ENCODE results near the gene AGBL1.

AGBL1 gene

GRCh38 chr15:86061581-86061980 is 18.1 kb upstream of the AGBL1 start:
- H3K36me3 ChIP-seq (ENCODE audit: control insufficient read depth in 1 of 2, insufficient read depth in 2 of 2, low read depth in 1 of 2, low read length in 2 of 2): no peaks in the 10 kb centered on the region
- H3K23ac ChIP-seq (ENCODE audit: low read length in 2 of 2): no peak overlapping the region
- WGBS: 91% methylated on average over 12 of the region's 12 CpGs
- H2BK15ac ChIP-seq (ENCODE audit: low read depth, poor library complexity, severe bottlenecking): no peak overlapping the region
- H3K27me3 ChIP-seq (ENCODE audit: control insufficient read depth in 1 of 2, insufficient read depth in 1 of 2, low read length in 2 of 2): peaks cover 0 to 6% of the 10 kb centered on the region in 2 experiments
- H2BK120ac ChIP-seq (ENCODE audit: low read depth, low read length): no peak overlapping the region
- H2BK12ac ChIP-seq (ENCODE audit: low read length in 2 of 2): no peak overlapping the region
- H3K4me2 ChIP-seq (ENCODE audit: low read length, poor library complexity, severe bottlenecking): no peak overlapping the region
- H3K4me1 ChIP-seq (ENCODE audit: control insufficient read depth, insufficient read depth, low read depth, low read length): no peaks in the 10 kb centered on the region
- no peak for DNase-seq
- H4K91ac ChIP-seq (ENCODE audit: low read length): no peak overlapping the region
- no peak overlapping the region for H2AFZ ChIP-seq (ENCODE audit: low read depth, low read length)
- H3K79me1 ChIP-seq (replicated peaks; ENCODE audit: low read length, poor library complexity, severe bottlenecking): no peaks in the 10 kb centered on the region
- no peak overlapping the region for H3K4ac ChIP-seq (ENCODE audit: low read depth in 1 of 2, low read length in 2 of 2)
- H3K27ac ChIP-seq (ENCODE audit: low read length, poor library complexity, severe bottlenecking): no peak overlapping the region
- H3K14ac ChIP-seq (ENCODE audit: low read length in 2 of 2): no peak overlapping the region
- no peak overlapping the region for H3K18ac ChIP-seq (ENCODE audit: low read depth in 1 of 2, low read length in 2 of 2)
- H3K9ac ChIP-seq (ENCODE audit: low read length): no peak overlapping the region
- no peak overlapping the region for H3K4me3 ChIP-seq (ENCODE audit: insufficient read depth in 1 of 2, low read depth in 1 of 2, low read length in 2 of 2)
- H3K9me3 ChIP-seq (ENCODE audit: control insufficient read depth, low read length): no peaks in the 10 kb centered on the region
- H2AK5ac ChIP-seq (ENCODE audit: low read length, severe bottlenecking): no peak overlapping the region
- no peak overlapping the region for H2BK5ac ChIP-seq (ENCODE audit: low read depth, low read length, poor library complexity, severe bottlenecking)
- no peak overlapping the region for H4K8ac ChIP-seq (ENCODE audit: low read length)

DNA sequence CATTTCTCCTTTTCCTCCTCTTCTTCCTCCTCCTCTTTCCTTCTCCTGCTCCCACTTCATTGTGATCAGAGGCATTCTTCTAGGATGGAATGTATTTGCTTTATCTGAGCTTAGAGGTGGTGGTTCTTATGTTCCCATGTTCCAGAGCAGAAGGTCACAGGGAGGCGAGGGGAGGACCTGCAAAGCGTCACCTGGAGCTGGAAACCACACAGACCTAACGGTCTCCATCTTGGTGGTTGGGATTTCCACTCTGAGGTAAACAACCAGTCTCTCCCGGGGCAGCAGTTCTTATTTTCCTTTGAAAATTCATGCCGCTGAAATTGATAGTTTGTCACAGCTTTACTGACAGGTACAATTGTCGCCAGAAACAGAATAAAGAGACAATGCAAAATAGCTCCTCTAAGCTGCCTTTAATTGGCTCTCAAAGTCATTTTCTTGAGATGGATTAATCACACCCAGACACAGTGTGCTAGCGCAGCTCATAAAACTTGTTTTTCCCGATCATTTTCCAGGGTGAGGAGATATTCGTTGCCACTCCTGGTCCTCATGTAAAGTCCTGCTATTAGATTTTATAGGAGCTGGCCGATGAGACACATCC is 16.9 kb upstream of the AGBL1 start:
- no peaks in the 10 kb centered on the region for H3K36me3 ChIP-seq (ENCODE audit: control insufficient read depth in 1 of 2, insufficient read depth in 2 of 2, low read depth in 1 of 2, low read length in 2 of 2)
- H3K14ac ChIP-seq (ENCODE audit: low read length in 2 of 2): no peak overlapping the region
- H3K79me1 ChIP-seq (replicated peaks; ENCODE audit: low read length, poor library complexity, severe bottlenecking): no peaks in the 10 kb centered on the region

DNA sequence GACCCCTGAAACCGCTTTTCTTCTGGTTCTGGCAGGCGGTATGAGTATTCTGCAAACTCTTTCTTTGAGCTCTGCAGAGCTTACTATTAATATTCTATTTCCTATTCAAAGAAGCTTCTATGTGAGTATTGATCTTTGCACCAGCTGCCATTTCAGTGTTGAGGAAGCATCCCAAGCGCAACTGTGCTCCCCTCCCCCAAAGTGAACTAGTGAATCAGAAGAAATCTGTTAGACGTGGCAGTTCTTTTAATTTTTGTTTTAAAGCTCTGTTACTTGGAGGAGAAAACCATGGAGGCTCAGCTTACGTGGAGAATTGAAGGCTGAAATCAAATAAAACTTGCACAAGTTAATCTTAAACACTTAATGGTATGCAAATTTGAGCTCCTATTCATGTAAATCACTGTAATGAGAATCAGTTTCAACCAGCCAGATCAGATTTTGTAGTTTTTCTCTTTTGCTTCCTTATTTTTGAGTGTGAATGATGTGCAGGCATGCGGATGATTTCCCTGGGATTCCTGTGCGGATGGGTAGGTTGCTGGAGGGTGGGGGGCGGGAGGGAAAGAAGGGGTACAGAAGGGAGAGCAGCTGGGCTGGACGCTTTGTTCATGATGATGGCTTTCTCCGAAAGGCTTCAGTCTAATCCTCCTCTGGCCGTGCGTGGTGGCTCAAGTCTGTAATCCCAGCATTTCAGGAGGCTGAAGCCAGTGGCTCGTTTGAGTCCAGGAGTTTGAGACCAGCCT is 16.1 kb upstream of the AGBL1 start:
- Histone ChIP-seq H4K8ac (ENCODE audit: low read length) (no peak overlapping the region), H2BK12ac (ENCODE audit: low read length in 2 of 2) (no peak overlapping the region), H3K4me2 (ENCODE audit: low read length, poor library complexity, severe bottlenecking) (no peak overlapping the region), H2BK5ac (ENCODE audit: low read depth, low read length, poor library complexity, severe bottlenecking) (no peak overlapping the region), H3K79me1 (replicated peaks; ENCODE audit: low read length, poor library complexity, severe bottlenecking) (no peaks in the 10 kb centered on the region), H3K14ac (ENCODE audit: low read length in 2 of 2) (no peak overlapping the region), H2AK5ac (ENCODE audit: low read length, severe bottlenecking) (no peak overlapping the region), H3K27ac (ENCODE audit: low read length, poor library complexity, severe bottlenecking) (no peak overlapping the region), H3K9me3 (ENCODE audit: control insufficient read depth, low read length) (no peaks in the 10 kb centered on the region), H3K9ac (ENCODE audit: low read length) (no peak overlapping the region), H3K4me1 (ENCODE audit: control insufficient read depth, insufficient read depth, low read depth, low read length) (no peaks in the 10 kb centered on the region), H2BK15ac (ENCODE audit: low read depth, poor library complexity, severe bottlenecking) (no peak overlapping the region), H3K23ac (ENCODE audit: low read length in 2 of 2) (no peak overlapping the region), H3K36me3 (ENCODE audit: control insufficient read depth in 1 of 2, insufficient read depth in 2 of 2, low read depth in 1 of 2, low read length in 2 of 2) (no peaks in the 10 kb centered on the region), H2AFZ (ENCODE audit: low read depth, low read length) (no peak overlapping the region), H2BK120ac (ENCODE audit: low read depth, low read length) (no peak overlapping the region), H3K4ac (ENCODE audit: low read depth in 1 of 2, low read length in 2 of 2) (no peak overlapping the region), H3K4me3 (ENCODE audit: insufficient read depth in 1 of 2, low read depth in 1 of 2, low read length in 2 of 2) (no peak overlapping the region), H4K91ac (ENCODE audit: low read length) (no peak overlapping the region), H3K18ac (ENCODE audit: low read depth in 1 of 2, low read length in 2 of 2) (no peak overlapping the region), H3K27me3 (ENCODE audit: control insufficient read depth in 1 of 2, insufficient read depth in 1 of 2, low read length in 2 of 2) (peaks cover 0 to 6% of the 10 kb centered on the region in 2 experiments)
- DNase-seq: no peak
- 86% methylated on average over 11 of the region's 13 CpGs for WGBS

More for the DNA sequence above, 16.9 kb upstream of the AGBL1 start:
- H2AFZ ChIP-seq (ENCODE audit: low read depth, low read length): no peak overlapping the region
- H4K91ac ChIP-seq (ENCODE audit: low read length): no peak overlapping the region
- no peak overlapping the region for H2AK5ac ChIP-seq (ENCODE audit: low read length, severe bottlenecking)
- no peak overlapping the region for H3K4me2 ChIP-seq (ENCODE audit: low read length, poor library complexity, severe bottlenecking)
- no peak overlapping the region for H3K9ac ChIP-seq (ENCODE audit: low read length)
- H3K27ac ChIP-seq (ENCODE audit: low read length, poor library complexity, severe bottlenecking): no peak overlapping the region
- no peaks in the 10 kb centered on the region for H3K4me1 ChIP-seq (ENCODE audit: control insufficient read depth, insufficient read depth, low read depth, low read length)
- H3K4me3 ChIP-seq (ENCODE audit: insufficient read depth in 1 of 2, low read depth in 1 of 2, low read length in 2 of 2): no peak overlapping the region
- no peak overlapping the region for H2BK12ac ChIP-seq (ENCODE audit: low read length in 2 of 2)
- H3K4ac ChIP-seq (ENCODE audit: low read depth in 1 of 2, low read length in 2 of 2): no peak overlapping the region
- H2BK120ac ChIP-seq (ENCODE audit: low read depth, low read length): no peak overlapping the region
- no peak for DNase-seq
- no peak overlapping the region for H3K18ac ChIP-seq (ENCODE audit: low read depth in 1 of 2, low read length in 2 of 2)
- no peak overlapping the region for H2BK5ac ChIP-seq (ENCODE audit: low read depth, low read length, poor library complexity, severe bottlenecking)
- 84% methylated on average over 10 of the region's 10 CpGs for WGBS
- H3K27me3 ChIP-seq (ENCODE audit: control insufficient read depth in 1 of 2, insufficient read depth in 1 of 2, low read length in 2 of 2): peaks cover 0 to 6% of the 10 kb centered on the region in 2 experiments
- no peak overlapping the region for H3K23ac ChIP-seq (ENCODE audit: low read length in 2 of 2)
- H2BK15ac ChIP-seq (ENCODE audit: low read depth, poor library complexity, severe bottlenecking): no peak overlapping the region
- no peak overlapping the region for H4K8ac ChIP-seq (ENCODE audit: low read length)
- no peaks in the 10 kb centered on the region for H3K9me3 ChIP-seq (ENCODE audit: control insufficient read depth, low read length)

DNA sequence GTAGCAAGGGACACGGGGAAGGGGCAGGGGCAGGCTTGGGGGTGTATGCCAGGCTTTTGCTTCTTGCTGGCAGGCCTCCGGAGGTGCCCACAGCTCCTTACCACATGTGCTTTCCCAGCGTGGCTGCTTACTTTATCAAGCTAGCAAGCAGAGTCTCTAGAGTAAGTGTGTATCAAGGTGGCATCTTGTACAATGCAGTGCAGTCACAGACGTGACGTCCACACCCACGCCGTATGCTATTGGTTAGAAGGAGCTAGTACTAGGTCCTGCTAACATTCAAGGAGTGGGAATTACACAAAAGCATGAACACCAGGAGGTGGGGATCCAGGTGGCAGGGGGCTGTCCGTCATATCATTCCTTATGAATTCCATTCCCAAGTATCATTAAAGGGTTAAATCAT is 15.3 kb upstream of the AGBL1 start:
- Histone ChIP-seq H2BK5ac (ENCODE audit: low read depth, low read length, poor library complexity, severe bottlenecking) (no peak overlapping the region), H3K9ac (ENCODE audit: low read length) (no peak overlapping the region), H4K8ac (ENCODE audit: low read length) (no peak overlapping the region), H3K18ac (ENCODE audit: low read depth in 1 of 2, low read length in 2 of 2) (no peak overlapping the region), H2BK12ac (ENCODE audit: low read length in 2 of 2) (no peak overlapping the region), H2AFZ (ENCODE audit: low read depth, low read length) (no peak overlapping the region), H2BK15ac (ENCODE audit: low read depth, poor library complexity, severe bottlenecking) (no peak overlapping the region), H2AK5ac (ENCODE audit: low read length, severe bottlenecking) (no peak overlapping the region), H3K79me1 (replicated peaks; ENCODE audit: low read length, poor library complexity, severe bottlenecking) (no peaks in the 10 kb centered on the region), H3K4ac (ENCODE audit: low read depth in 1 of 2, low read length in 2 of 2) (no peak overlapping the region), H3K4me1 (ENCODE audit: control insufficient read depth, insufficient read depth, low read depth, low read length) (no peaks in the 10 kb centered on the region), H3K9me3 (ENCODE audit: control insufficient read depth, low read length) (no peaks in the 10 kb centered on the region), H2BK120ac (ENCODE audit: low read depth, low read length) (no peak overlapping the region), H3K27ac (ENCODE audit: low read length, poor library complexity, severe bottlenecking) (no peak overlapping the region), H4K91ac (ENCODE audit: low read length) (no peak overlapping the region), H3K4me2 (ENCODE audit: low read length, poor library complexity, severe bottlenecking) (no peak overlapping the region), H3K14ac (ENCODE audit: low read length in 2 of 2) (no peak overlapping the region), H3K27me3 (ENCODE audit: control insufficient read depth in 1 of 2, insufficient read depth in 1 of 2, low read length in 2 of 2) (peaks cover 0 to 6% of the 10 kb centered on the region in 2 experiments), H3K4me3 (ENCODE audit: insufficient read depth in 1 of 2, low read depth in 1 of 2, low read length in 2 of 2) (no peak overlapping the region), H3K36me3 (ENCODE audit: control insufficient read depth in 1 of 2, insufficient read depth in 2 of 2, low read depth in 1 of 2, low read length in 2 of 2) (no peaks in the 10 kb centered on the region), H3K23ac (ENCODE audit: low read length in 2 of 2) (no peak overlapping the region)
- WGBS: 90% methylated on average over 8 of the region's 8 CpGs
- DNase-seq: no peak

Data from mesenchymal stem cell (in vitro differentiated cells and primary cell).